ENCODE measurements around the gene CITED1.

CITED1 gene

DNA sequence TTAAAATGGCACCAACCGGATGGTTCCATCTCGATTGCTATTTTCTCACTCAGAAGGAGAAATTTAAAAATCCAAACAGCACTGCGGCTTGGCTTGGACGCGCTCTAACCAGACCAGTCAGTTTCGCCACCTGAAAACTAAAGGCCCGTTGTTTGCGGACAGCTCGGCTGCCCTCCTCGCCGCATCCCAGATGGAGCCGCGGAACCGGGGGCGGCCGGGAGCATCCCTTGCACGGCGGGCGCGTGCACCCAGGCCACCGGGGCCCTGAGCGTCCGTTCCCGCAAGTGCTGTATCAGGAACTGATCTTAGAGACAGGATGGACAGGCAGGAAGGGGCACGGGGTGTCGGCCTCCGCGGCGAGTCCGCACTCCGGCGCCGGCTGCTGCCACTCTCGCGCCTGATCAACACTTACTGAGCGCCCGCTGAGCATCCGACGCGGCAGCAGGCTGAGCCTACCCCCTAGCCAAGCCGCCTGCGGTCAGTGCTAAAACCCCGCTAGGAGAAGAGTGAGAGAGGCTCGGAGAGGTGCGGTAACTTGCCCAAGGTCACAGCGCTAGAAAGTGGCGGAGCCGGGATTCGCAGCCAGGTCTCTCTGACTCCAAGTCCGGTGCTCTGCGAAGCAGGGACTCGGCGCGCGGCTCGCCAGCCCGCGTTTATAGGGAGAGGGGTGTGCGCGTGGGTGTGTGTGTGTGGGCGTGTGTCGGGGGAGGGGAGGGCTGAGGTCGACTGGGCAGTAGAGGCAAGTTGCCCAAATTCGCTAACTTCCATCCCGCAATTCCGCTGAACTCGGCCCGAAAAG lies at the start of gene CITED1:
Gene CITED1, minus strand, starts transcription at position 629 of the 799 bp plus-strand sequence. CDS start 3,045 bp downstream, outside the sequence.
- ChIA-PET CTCF (no interaction called here), POLR2A (ENCODE audit: low non-redundant PET) (no interaction called here)
- no peak within 1 kb of the TSS for H3K27ac ChIP-seq

DNA sequence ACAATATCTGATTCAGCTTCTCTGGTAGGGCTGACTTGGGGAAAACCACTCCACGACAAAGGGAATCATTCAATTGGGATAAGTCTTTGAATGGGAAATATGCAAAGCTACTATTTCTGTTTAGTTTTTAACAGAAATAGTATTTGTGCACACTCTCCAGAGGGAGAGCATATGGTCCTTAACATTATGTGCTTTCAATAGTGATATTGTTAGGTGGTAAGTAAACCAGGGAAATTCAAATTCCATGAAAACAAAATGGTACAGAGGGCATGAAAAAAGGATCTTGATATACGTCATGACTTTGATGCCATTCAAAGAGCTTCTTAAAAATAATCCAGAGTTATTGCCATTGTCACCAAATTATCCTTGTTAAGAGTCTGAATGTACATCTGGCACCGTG lies 47.1 kb upstream of the CITED1 start:
- DNase-seq (ENCODE audit: low spot score), result no peak
- TF ChIP-seq, protein P1, sequence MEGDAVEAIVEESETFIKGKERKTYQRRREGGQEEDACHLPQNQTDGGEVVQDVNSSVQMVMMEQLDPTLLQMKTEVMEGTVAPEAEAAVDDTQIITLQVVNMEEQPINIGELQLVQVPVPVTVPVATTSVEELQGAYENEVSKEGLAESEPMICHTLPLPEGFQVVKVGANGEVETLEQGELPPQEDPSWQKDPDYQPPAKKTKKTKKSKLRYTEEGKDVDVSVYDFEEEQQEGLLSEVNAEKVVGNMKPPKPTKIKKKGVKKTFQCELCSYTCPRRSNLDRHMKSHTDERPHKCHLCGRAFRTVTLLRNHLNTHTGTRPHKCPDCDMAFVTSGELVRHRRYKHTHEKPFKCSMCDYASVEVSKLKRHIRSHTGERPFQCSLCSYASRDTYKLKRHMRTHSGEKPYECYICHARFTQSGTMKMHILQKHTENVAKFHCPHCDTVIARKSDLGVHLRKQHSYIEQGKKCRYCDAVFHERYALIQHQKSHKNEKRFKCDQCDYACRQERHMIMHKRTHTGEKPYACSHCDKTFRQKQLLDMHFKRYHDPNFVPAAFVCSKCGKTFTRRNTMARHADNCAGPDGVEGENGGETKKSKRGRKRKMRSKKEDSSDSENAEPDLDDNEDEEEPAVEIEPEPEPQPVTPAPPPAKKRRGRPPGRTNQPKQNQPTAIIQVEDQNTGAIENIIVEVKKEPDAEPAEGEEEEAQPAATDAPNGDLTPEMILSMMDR (conservative IDR thresholded peaks at IDR 0.05; ENCODE audit: low read depth), result no peak
- no peak overlapping the region for H3K27ac ChIP-seq
- ChIA-PET POLR2A (ENCODE audit: low non-redundant PET) (no interaction called here), CTCF (no interaction called here)

More for the DNA sequence above, at the start of gene CITED1:
- DNase-seq (ENCODE audit: low spot score), result no peak
- TF ChIP-seq, protein P1 (conservative IDR thresholded peaks at IDR 0.05; ENCODE audit: low read depth), result no peak

GRCh38 chrX:72351606-72352334 lies 46.1 kb upstream of the CITED1 start:
- DNase-seq (ENCODE audit: low spot score), result no peak
- TF ChIP-seq, protein P1 (conservative IDR thresholded peaks at IDR 0.05; ENCODE audit: low read depth), result no peak
- ChIA-PET POLR2A (ENCODE audit: low non-redundant PET) (no interaction called here), CTCF (no interaction called here)
- H3K27ac ChIP-seq, result no peak overlapping the region

GRCh38 chrX:72349190-72349589 lies 43.5 kb upstream of the CITED1 start:
- CTCF ChIA-PET, result no interaction called here
- no peak for DNase-seq (ENCODE audit: low spot score)
- TF ChIP-seq, protein P1 (conservative IDR thresholded peaks at IDR 0.05; ENCODE audit: low read depth), result no peak
- POLR2A ChIA-PET (ENCODE audit: low non-redundant PET), result no interaction called here
- H3K27ac ChIP-seq, result no peak overlapping the region

GRCh38 chrX:72348247-72348979 lies 42.7 kb upstream of the CITED1 start:
- no peak for DNase-seq (ENCODE audit: low spot score)
- ChIA-PET POLR2A (ENCODE audit: low non-redundant PET) (no interaction called here), CTCF (no interaction called here)
- TF ChIP-seq, protein P1 (conservative IDR thresholded peaks at IDR 0.05; ENCODE audit: low read depth), result no peak
- no peak overlapping the region for H3K27ac ChIP-seq

DNA sequence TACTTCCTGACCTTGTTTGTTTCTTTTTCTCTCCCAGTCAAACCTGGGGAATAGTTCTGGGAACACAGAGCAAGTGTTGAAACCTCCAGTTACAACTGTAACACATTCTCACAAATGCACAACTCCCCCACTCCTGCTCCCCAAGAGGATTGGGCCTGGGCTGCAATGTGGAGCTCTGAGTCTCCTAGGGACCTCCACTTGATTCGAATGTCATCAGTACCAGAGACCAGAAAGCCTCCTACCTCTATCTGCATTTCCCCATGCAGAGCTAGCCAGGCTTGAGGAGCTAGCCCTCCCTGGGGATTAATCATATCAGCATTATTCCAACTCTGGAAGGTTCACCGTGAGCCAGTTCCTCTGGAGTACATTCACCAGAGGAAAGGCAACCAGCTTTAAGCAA lies 41.7 kb upstream of the CITED1 start:
- TF ChIP-seq, protein P1 (conservative IDR thresholded peaks at IDR 0.05; ENCODE audit: low read depth), result no peak
- no peak for DNase-seq (ENCODE audit: low spot score)
- ChIA-PET POLR2A (ENCODE audit: low non-redundant PET) (no interaction called here), CTCF (interaction anchor here (0.6 kb wide), 1 partner anchor 386 kb away, joined by 3 read pairs; no protein-coding TSS in a partner anchor)
- H3K27ac ChIP-seq, result no peak overlapping the region
